SK-N-SH (cell line): ENCODE measurements around the gene RBMS3. TPM values are rescaled to one million over a fixed set of nuclear protein-coding genes. Genes with fewer than 3 reads are reported as not detected.

Experiments used
- CTCF ChIA-PET: fragments of 300-600, 350-600 bp; formaldehyde crosslinking; extraction: SDS; loops from one replicate; lab custom pipeline; 2021; lab: Yijun Ruan, JAX
- POLR2A ChIA-PET: fragments of 350-600 bp; sonication (Branson Sonifier 250); formaldehyde crosslinking; extraction: SDS; loops from one replicate; lab custom pipeline; 2020; ENCODE audit warnings: antibody characterized with exemption, inconsistent platforms; lab: Yijun Ruan, JAX
- DNase-seq: peaks from one replicate; pipeline ENCODE4 v3.0.0; 2012
- H2AFZ ChIP-seq: fragments of 200-600 bp; sonication (generic); 2 replicates; pipeline ENCODE4 v1.8.1; 2016; ENCODE audit warnings: antibody characterized with exemption, mild to moderate bottlenecking, low read depth
- H3F3A ChIP-seq: fragments of 200-600 bp; sonication (generic); replicated peaks from 2 replicates; pipeline ENCODE3; 2016; ENCODE audit warnings: antibody characterized with exemption, mild to moderate bottlenecking; ENCODE audit not compliant: insufficient read depth
- H3K27ac ChIP-seq, 2 experiments: fragments of 200-500 bp in 1 of 2; fragments of 200-600 bp in 1 of 2; sonication (Bioruptor generic) in 1 of 2; sonication (generic), shearing (Covaris generic) in 1 of 2; 2 replicates each; pipeline versions ENCODE4 v1.5.1 to v1.6.1; 2014 to 2016; ENCODE audit warnings: low read depth in 2 of 2, inconsistent platforms in 1 of 2, low read length in 1 of 2, mild to moderate bottlenecking in 1 of 2, mixed read lengths in 1 of 2
- H3K27me3 ChIP-seq: fragments of 200-600 bp; sonication (generic), shearing (Covaris generic); 2 replicates; pipeline ENCODE4 v1.6.1; 2016; ENCODE audit warnings: mixed run types; ENCODE audit not compliant: insufficient read depth
- H3K36me3 ChIP-seq, 2 experiments: fragments of 200-500 bp in 1 of 2; fragments of 200-600 bp in 1 of 2; sonication (Bioruptor generic) in 1 of 2; sonication (generic) in 1 of 2; replicated peaks in 1 of 2; 2 replicates each; pipeline versions ENCODE3 to v1.5.1; 2014 to 2016; ENCODE audit warnings: low read length in 1 of 2, mild to moderate bottlenecking in 1 of 2; ENCODE audit not compliant: insufficient read depth in 2 of 2, control insufficient read depth in 1 of 2
- H3K4me1 ChIP-seq, 2 experiments: fragments of 200-500 bp in 1 of 2; fragments of 200-600 bp in 1 of 2; sonication (Bioruptor generic) in 1 of 2; sonication (generic), shearing (Covaris generic) in 1 of 2; 2 replicates each; pipeline versions ENCODE4 v1.5.1 to v1.6.1; 2014 to 2016; ENCODE audit warnings: low read depth in 1 of 2, low read length in 1 of 2, mixed run types in 1 of 2; ENCODE audit not compliant: insufficient read depth in 2 of 2, control insufficient read depth in 1 of 2
- H3K4me2 ChIP-seq: fragments of 200-600 bp; sonication (generic), shearing (Covaris generic); 2 replicates; pipeline ENCODE4 v1.6.1; 2017; ENCODE audit warnings: mixed run types
- H3K4me3 ChIP-seq, 2 experiments: fragments of 200-500 bp in 1 of 2; fragments of 200-600 bp in 1 of 2; sonication (Bioruptor generic) in 1 of 2; sonication (generic), shearing (Covaris generic) in 1 of 2; 2 replicates each; pipeline versions ENCODE4 v1.5.1 to v1.8.1; 2014 to 2016; ENCODE audit warnings: low read depth in 2 of 2, inconsistent platforms in 1 of 2, low read length in 1 of 2, mild to moderate bottlenecking in 1 of 2, mixed read lengths in 1 of 2, moderate library complexity in 1 of 2
- H3K79me2 ChIP-seq: fragments of 200-600 bp; sonication (generic); 2 replicates; pipeline ENCODE4 v1.8.1; 2017; ENCODE audit warnings: mild to moderate bottlenecking; ENCODE audit not compliant: insufficient read depth
- H3K9ac ChIP-seq: fragments of 200-600 bp; sonication (generic); 2 replicates; pipeline ENCODE4 v1.6.1; 2017; ENCODE audit warnings: mixed run types
- H3K9me2 ChIP-seq: fragments of 200-600 bp; sonication (generic); 2 replicates; pipeline ENCODE4 v1.6.1; 2017; ENCODE audit warnings: mixed run types
- H3K9me3 ChIP-seq: fragments of 200-600 bp; sonication (generic); 2 replicates; pipeline ENCODE4 v1.6.1; 2017; ENCODE audit warnings: mixed run types, mild to moderate bottlenecking, moderate library complexity
- H4K20me1 ChIP-seq: fragments of 200-600 bp; sonication (generic); 2 replicates; pipeline ENCODE4 v1.6.1; 2017; ENCODE audit warnings: mild to moderate bottlenecking, mixed run types; ENCODE audit not compliant: insufficient read depth
- EP300 ChIP-seq, 2 experiments: IDR thresholded peaks; 2 replicates each; pipeline versions ENCODE4 v1.4.0 to v1.6.1; 2012; ENCODE audit warnings: borderline replicate concordance in 1 of 2, low read depth in 1 of 2, low read length in 1 of 2
- FOSL2 ChIP-seq: IDR thresholded peaks from 2 replicates; pipeline ENCODE4 v1.4.0; 2012; ENCODE audit warnings: low read depth, mild to moderate bottlenecking, moderate library complexity, borderline replicate concordance
- JUND ChIP-seq: IDR thresholded peaks from 2 replicates; pipeline ENCODE4 v1.4.0; 2012
- MXI1 ChIP-seq: IDR thresholded peaks from 2 replicates; pipeline ENCODE4 v1.6.1; 2012; ENCODE audit warnings: mild to moderate bottlenecking, low read depth, low read length, improper control_type of control experiment
- NFIC ChIP-seq: IDR thresholded peaks from 2 replicates; pipeline ENCODE4 v1.4.0; 2012; ENCODE audit warnings: borderline replicate concordance
- POLR2AphosphoS5 ChIP-seq: IDR thresholded peaks from 2 replicates; pipeline ENCODE4 v1.6.1; 2012; ENCODE audit warnings: low read depth, low read length
- RFX5 ChIP-seq: IDR thresholded peaks from 2 replicates; pipeline ENCODE4 v1.6.1; 2012; ENCODE audit warnings: mild to moderate bottlenecking, improper control_type of control experiment, low read length
- RXRA ChIP-seq: IDR thresholded peaks from 2 replicates; pipeline ENCODE4 v1.4.0; 2012; ENCODE audit warnings: low read depth, mild to moderate bottlenecking, borderline replicate concordance
- SMC3 ChIP-seq: IDR thresholded peaks from 2 replicates; pipeline ENCODE4 v1.6.1; 2012; ENCODE audit warnings: low read depth, low read length, improper control_type of control experiment
- TAF1 ChIP-seq: IDR thresholded peaks from 2 replicates; pipeline ENCODE4 v1.6.1; 2012; ENCODE audit warnings: low read depth, mild to moderate bottlenecking, low read length, moderate library complexity, borderline replicate concordance
- TCF12 ChIP-seq: IDR thresholded peaks from 2 replicates; pipeline ENCODE4 v1.4.0; 2012
- WGBS: methylation state at CpG from one replicate; pipeline ENCODE4 v1.1.6; 2017; ENCODE audit warnings: low lambda C conversion rate; 5-methylcytosine and 5-hydroxymethylcytosine counted together
- polyA plus RNA-seq, 3 experiments: library from polyadenylated mRNA; depleted of rRNA; stranded (reverse); fragments of >200 nt; gene quantifications; 2 replicates each; pipeline ENCODE4 v1.2.3, GENCODE V29; 2012
- TF ChIP-seq, protein P1 (sequence below): IDR thresholded peaks from 2 replicates; pipeline ENCODE4 v1.4.0; 2012; ENCODE audit warnings: low read depth

RBMS3 gene
- polyA plus RNA-seq, 1 of the 3 experiments (the other 2 are of a cell fraction): 8.2 TPM

DNA sequence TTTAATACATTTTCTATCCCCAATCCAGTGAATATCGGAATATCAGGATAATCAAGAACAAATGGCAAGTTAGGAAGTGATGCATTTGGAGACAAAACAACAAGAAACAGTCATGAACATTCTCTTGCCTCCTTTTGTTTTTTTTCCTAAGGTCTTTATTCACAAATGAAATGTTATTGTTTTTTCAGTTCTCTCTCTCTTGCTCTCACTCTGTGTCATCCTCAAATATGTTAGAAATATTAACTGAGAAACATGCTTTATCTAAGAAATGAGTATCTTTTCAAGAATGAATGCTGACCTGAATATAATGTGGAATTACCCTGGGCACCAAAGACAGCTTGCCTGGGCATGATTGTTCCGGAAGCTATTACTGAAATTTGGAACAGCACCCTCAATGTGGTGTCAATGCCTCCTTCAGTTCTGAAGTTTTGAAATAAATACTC, 51.3 kb downstream of the RBMS3 start:
- POLR2A ChIA-PET: interaction anchor here (1.7 to 2.7 kb wide), 3 partner anchors 21 to 311 kb away, joined by 5 to 12 read pairs (median 8); partner anchors contain the start of gene RBMS3
- peak overlapping the region; percentile 12; the same call in 1 of the 2 replicates for H2AFZ ChIP-seq
- 26% methylated on average over 2 of the region's 2 CpGs for WGBS
- peaks cover 55 to 80% of the 10 kb centered on the region in 2 experiments for H3K4me1 ChIP-seq
- H3K27ac ChIP-seq: peak overlapping the region; percentile 96 to 100
- peaks cover 50% of the 10 kb centered on the region for H3F3A ChIP-seq
- H3K4me3 ChIP-seq: peak overlapping the region in 1 of 2 experiments; percentile 52; a peak in 2 of 4 replicates
- H3K36me3 ChIP-seq: peaks cover 0 to 4% of the 10 kb centered on the region in 2 experiments
- CTCF ChIA-PET: interaction anchor here (0.6 to 3.2 kb wide), 6 partner anchors 22 to 432 kb away, joined by 3 to 10 read pairs (median 4); partner anchors contain the start of gene RBMS3
- TF ChIP-seq NFIC: peak; percentile 18; the same call in 1 of the 2 replicates
- TF ChIP-seq FOSL2: peak; percentile 5; the same call in 1 of the 2 replicates
- TF ChIP-seq, protein P1, sequence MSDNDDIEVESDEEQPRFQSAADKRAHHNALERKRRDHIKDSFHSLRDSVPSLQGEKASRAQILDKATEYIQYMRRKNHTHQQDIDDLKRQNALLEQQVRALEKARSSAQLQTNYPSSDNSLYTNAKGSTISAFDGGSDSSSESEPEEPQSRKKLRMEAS: peak; percentile 23; the same call in 1 of the 2 replicates
- TF ChIP-seq RFX5: no peak
- TF ChIP-seq EP300 (IDR thresholded peaks at IDR 0.05; ENCODE audit: borderline replicate concordance in 1 of 2, low read depth in 1 of 2, low read length in 1 of 2): peak; percentile 14 to 74; a peak in 2 of 4 replicates
- 0 out of 2 replicates have a peak, but pooled peaks have one; percentile 15 for TF ChIP-seq MXI1
- peak; percentile 58; the same call in 1 of the 2 replicates for TF ChIP-seq TCF12
- peak; percentile 20 for TF ChIP-seq JUND
- no peak for TF ChIP-seq TAF1
- TF ChIP-seq POLR2AphosphoS5: no peak; the same call in 1 of the 2 replicates
- TF ChIP-seq RXRA: peak; percentile 20; the same call in 1 of the 2 replicates
- TF ChIP-seq, all 33 proteins: peak for 8
- no peaks in the 10 kb centered on the region for H3K9me3 ChIP-seq
- peaks cover 93% of the 10 kb centered on the region for H3K79me2 ChIP-seq
- H3K9me2 ChIP-seq: no peaks in the 10 kb centered on the region
- no peak for DNase-seq
- peak overlapping the region; percentile 72 for H3K4me2 ChIP-seq
- no peaks in the 10 kb centered on the region for H4K20me1 ChIP-seq
- H3K27me3 ChIP-seq: no peaks in the 10 kb centered on the region
- H3K9ac ChIP-seq: peak overlapping the region; percentile 82

DNA sequence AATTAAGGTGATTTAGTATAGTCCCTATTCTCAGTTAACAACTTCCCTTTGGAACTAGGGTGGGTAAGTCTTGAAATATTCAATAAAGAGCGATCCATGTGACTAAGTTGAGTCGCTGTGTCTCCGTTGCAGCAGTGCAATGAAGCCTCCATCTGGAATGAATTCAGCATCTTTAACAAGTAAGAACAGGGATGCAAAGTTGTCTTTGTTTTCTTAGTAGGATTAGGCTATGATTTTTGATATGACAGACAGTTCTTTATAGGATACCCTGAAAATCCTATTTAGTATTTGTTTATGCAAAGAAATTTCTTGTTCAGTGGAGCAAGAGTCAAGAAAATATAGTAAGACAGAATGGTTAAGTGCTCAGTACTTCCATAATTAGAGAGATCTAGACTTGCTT, 52.7 kb downstream of the RBMS3 start:
- no peaks in the 10 kb centered on the region for H3K9me2 ChIP-seq
- ChIA-PET CTCF (interaction anchor here (0.8 to 3.2 kb wide), 5 partner anchors 15 to 417 kb away, joined by 3 to 10 read pairs (median 4); no protein-coding TSS in a partner anchor), POLR2A (interaction anchor here (0.5 kb wide), 1 partner anchor 19 kb away, joined by 6 read pairs; no protein-coding TSS in a partner anchor)
- WGBS: 12% methylated on average over 3 of the region's 3 CpGs
- no peaks in the 10 kb centered on the region for H3K27me3 ChIP-seq
- peak overlapping the region; percentile 18 to 22; a peak in 2 of 4 replicates for H3K4me3 ChIP-seq
- H3K79me2 ChIP-seq: peaks cover 92% of the 10 kb centered on the region
- no peak for DNase-seq
- peak overlapping the region; percentile 82 for H3K9ac ChIP-seq
- H2AFZ ChIP-seq: peak overlapping the region; percentile 12; the same call in 1 of the 2 replicates
- H3F3A ChIP-seq: peaks cover 50% of the 10 kb centered on the region
- H3K4me1 ChIP-seq: peaks cover 54 to 87% of the 10 kb centered on the region in 2 experiments
- H3K27ac ChIP-seq: peak overlapping the region; percentile 96 to 100
- no peaks in the 10 kb centered on the region for H3K36me3 ChIP-seq
- no peaks in the 10 kb centered on the region for H4K20me1 ChIP-seq
- peak overlapping the region; percentile 72 for H3K4me2 ChIP-seq
- H3K9me3 ChIP-seq: no peaks in the 10 kb centered on the region
- TF ChIP-seq MXI1 (peak; percentile 57; the same call in 1 of the 2 replicates), SMC3 (no peak), TCF12 (peak; percentile 73)
- TF ChIP-seq, protein P1: 0 out of 2 replicates have a peak, but pooled peaks have one; percentile 13
